Neuronal stem cell (in vitro differentiated cells): ENCODE measurements around the gene PNMA1.

Experiments used
- DNase-seq: peaks from one replicate; pipeline ENCODE4 v3.0.0-alpha.2; 2013; ENCODE audit warnings: low spot score
- H2AFZ ChIP-seq: one replicate; pipeline ENCODE4 v1.6.1; 2013; ENCODE audit warnings: mild to moderate bottlenecking, low read length, inconsistent platforms
- H2AK5ac ChIP-seq: 2 replicates; pipeline ENCODE4 v1.6.1; 2013; ENCODE audit warnings: low read depth, mild to moderate bottlenecking, inconsistent platforms, low read length, moderate library complexity, mixed read lengths
- H2BK120ac ChIP-seq: 2 replicates; pipeline ENCODE4 v1.6.1; 2013; ENCODE audit warnings: low read depth, mild to moderate bottlenecking, inconsistent platforms, low read length, moderate library complexity, mixed read lengths
- H2BK12ac ChIP-seq: one replicate; pipeline ENCODE4 v1.6.1; 2013; ENCODE audit warnings: low read length, inconsistent platforms
- H2BK15ac ChIP-seq: 2 replicates; pipeline ENCODE4 v1.6.1; 2013; ENCODE audit warnings: mild to moderate bottlenecking, low read length, inconsistent platforms, mixed read lengths
- H2BK5ac ChIP-seq: one replicate; pipeline ENCODE4 v1.6.1; 2013; ENCODE audit warnings: inconsistent platforms, mild to moderate bottlenecking, low read length, moderate library complexity
- H3K14ac ChIP-seq: one replicate; pipeline ENCODE4 v1.6.1; 2013; ENCODE audit warnings: low read length, inconsistent platforms
- H3K18ac ChIP-seq: 2 replicates; pipeline ENCODE4 v1.6.1; 2013; ENCODE audit warnings: low read length, inconsistent platforms
- H3K23ac ChIP-seq: 2 replicates; pipeline ENCODE4 v1.6.1; 2013; ENCODE audit warnings: low read depth, mild to moderate bottlenecking, mixed read lengths, low read length, inconsistent platforms; ENCODE audit not compliant: poor library complexity
- H3K27ac ChIP-seq: replicated peaks from 3 replicates; pipeline ENCODE4 v1.5.1; 2013; ENCODE audit warnings: low read length, inconsistent platforms
- H3K27me3 ChIP-seq, 3 experiments: 2 replicates each; pipeline ENCODE4 v1.6.1; 2013; ENCODE audit warnings: low read length in 3 of 3, mild to moderate bottlenecking in 2 of 3, inconsistent platforms in 1 of 3, low read depth in 1 of 3, mixed read lengths in 1 of 3, moderate library complexity in 1 of 3; ENCODE audit not compliant: control insufficient read depth in 3 of 3, insufficient read depth in 3 of 3
- H3K36me3 ChIP-seq, 2 donors: replicated peaks in 1 of 2; 2 replicates each; pipeline ENCODE4 v1.6.1; 2013; ENCODE audit warnings: low read length in 2 of 2; ENCODE audit not compliant: control insufficient read depth in 2 of 2, insufficient read depth in 2 of 2
- H3K4ac ChIP-seq: 2 replicates; pipeline ENCODE4 v1.6.1; 2013; ENCODE audit warnings: inconsistent platforms, mild to moderate bottlenecking, low read length, moderate library complexity
- H3K4me1 ChIP-seq, 2 donors: 1 replicate in 1 of 2; 2 replicates in 1 of 2; pipeline ENCODE4 v1.6.1; 2013; ENCODE audit warnings: low read length in 2 of 2, low read depth in 1 of 2; ENCODE audit not compliant: control insufficient read depth in 2 of 2, insufficient read depth in 1 of 2
- H3K4me2 ChIP-seq: one replicate; pipeline ENCODE4 v1.6.1; 2013; ENCODE audit warnings: mild to moderate bottlenecking, low read length, inconsistent platforms; ENCODE audit not compliant: insufficient read depth, poor library complexity, severe bottlenecking
- H3K4me3 ChIP-seq, 2 donors: 2 replicates each; pipeline ENCODE4 v1.5.1; 2013; ENCODE audit warnings: low read length in 2 of 2, mild to moderate bottlenecking in 2 of 2, inconsistent platforms in 1 of 2, moderate library complexity in 1 of 2
- H3K79me1 ChIP-seq: one replicate; pipeline ENCODE4 v1.6.1; 2013; ENCODE audit warnings: low read depth, mild to moderate bottlenecking, inconsistent platforms, low read length, moderate library complexity
- H3K9ac ChIP-seq: one replicate; pipeline ENCODE4 v1.6.1; 2013; ENCODE audit warnings: mild to moderate bottlenecking, low read depth, low read length, inconsistent platforms; ENCODE audit not compliant: poor library complexity
- H3K9me3 ChIP-seq, 2 donors: replicated peaks in 1 of 2; 2 replicates each; pipeline versions ENCODE3 to v1.6.1; 2013; ENCODE audit warnings: low read length in 2 of 2, mild to moderate bottlenecking in 2 of 2, inconsistent platforms in 1 of 2, low read depth in 1 of 2, mixed read lengths in 1 of 2, moderate library complexity in 1 of 2; ENCODE audit not compliant: control insufficient read depth in 2 of 2, insufficient read depth in 1 of 2
- H4K8ac ChIP-seq: one replicate; pipeline ENCODE4 v1.6.1; 2013; ENCODE audit warnings: low read depth, mild to moderate bottlenecking, inconsistent platforms, low read length, moderate library complexity
- H4K91ac ChIP-seq: one replicate; pipeline ENCODE4 v1.6.1; 2013; ENCODE audit warnings: low read length, low read depth, mild to moderate bottlenecking, inconsistent platforms; ENCODE audit not compliant: poor library complexity
- WGBS, 2 donors: extraction: QIAGEN DNeasy Blood & Tissue Kit; methylation state at CpG; one replicate each; pipeline ENCODE4 v1.1.7; 2013; ENCODE audit warnings: missing lambda C conversion rate in 2 of 2, mixed read lengths in 1 of 2; ENCODE audit not compliant: insufficient read length in 2 of 2, insufficient replicate concordance in 1 of 2; ENCODE audit errors: extremely low coverage in 2 of 2; 5-methylcytosine and 5-hydroxymethylcytosine counted together

Gene PNMA1

GRCh38 chr14:73741876-73742519, 27.8 kb upstream of the PNMA1 start:
- peaks cover 32 to 44% of the 10 kb centered on the region in 2 donors for H3K4me1 ChIP-seq
- DNase-seq: no peak
- H3K4me3 ChIP-seq: peak overlapping the region in 1 of 2 donors; percentile 15
- peak overlapping the region; percentile 80 for H2BK15ac ChIP-seq
- H3K27me3 ChIP-seq: no peaks in the 10 kb centered on the region
- no peak overlapping the region for H4K8ac ChIP-seq
- no CpG with 5 or more reads among the region's 17 CpGs for WGBS, 2 donors
- no peak overlapping the region for H2BK120ac ChIP-seq
- H3K4me2 ChIP-seq: no peak overlapping the region
- H3K18ac ChIP-seq: peak overlapping the region; percentile 93
- peak overlapping the region; percentile 28 for H2AK5ac ChIP-seq
- H3K27ac ChIP-seq: peak overlapping the region; percentile 23
- H3K36me3 ChIP-seq: peaks cover 4 to 27% of the 10 kb centered on the region in 2 donors
- peak overlapping the region; percentile 73 for H2AFZ ChIP-seq
- peak overlapping the region; percentile 86 for H2BK12ac ChIP-seq
- peak overlapping the region; percentile 78 for H3K14ac ChIP-seq
- H3K9me3 ChIP-seq: no peaks in the 10 kb centered on the region
- peaks cover 8% of the 10 kb centered on the region for H3K79me1 ChIP-seq
- H4K91ac ChIP-seq: no peak overlapping the region
- H3K9ac ChIP-seq: peak overlapping the region; percentile 86
- H3K4ac ChIP-seq: peak overlapping the region; percentile 24
- peak overlapping the region; percentile 3 for H2BK5ac ChIP-seq
- H3K23ac ChIP-seq: peak overlapping the region; percentile 61

GRCh38 chr14:73741386-73741875, 27.2 kb upstream of the PNMA1 start:
- H2BK15ac ChIP-seq: no peak overlapping the region
- H3K23ac ChIP-seq: peak overlapping the region; percentile 2
- H2BK5ac ChIP-seq: no peak overlapping the region
- no peak overlapping the region for H2BK12ac ChIP-seq
- peaks cover 28 to 39% of the 10 kb centered on the region in 2 donors for H3K4me1 ChIP-seq
- peak overlapping the region; percentile 73 for H2AFZ ChIP-seq
- no peak overlapping the region for H4K91ac ChIP-seq
- peak overlapping the region; percentile 23 for H3K27ac ChIP-seq
- H3K27me3 ChIP-seq: no peaks in the 10 kb centered on the region
- H3K79me1 ChIP-seq: peaks cover 8% of the 10 kb centered on the region
- H3K4me3 ChIP-seq: peak overlapping the region in 1 of 2 donors; percentile 15
- peak overlapping the region; percentile 32 for H3K9ac ChIP-seq
- DNase-seq: no peak
- WGBS, 2 donors: no CpG with 5 or more reads among the region's 12 CpGs
- no peak overlapping the region for H2AK5ac ChIP-seq
- no peak overlapping the region for H3K4ac ChIP-seq
- H3K36me3 ChIP-seq: peaks cover 5 to 33% of the 10 kb centered on the region in 2 donors
- H3K14ac ChIP-seq: no peak overlapping the region
- H4K8ac ChIP-seq: no peak overlapping the region
- no peaks in the 10 kb centered on the region for H3K9me3 ChIP-seq
- peak overlapping the region; percentile 93 for H3K18ac ChIP-seq
- no peak overlapping the region for H3K4me2 ChIP-seq
- no peak overlapping the region for H2BK120ac ChIP-seq

- WGBS, 2 donors: no CpG with 5 or more reads among the region's 9 CpGs
- Histone ChIP-seq H3K18ac (peak overlapping the region; percentile 87), H3K4ac (peak overlapping the region; percentile 2), H2BK15ac (no peak overlapping the region), H2BK120ac (no peak overlapping the region), H3K79me1 (peaks cover 8% of the 10 kb centered on the region), H2BK12ac (peak overlapping the region; percentile 36), H3K14ac (peak overlapping the region; percentile 25), H3K27ac (peak overlapping the region; percentile 7), H2AK5ac (peak overlapping the region; percentile 70), H3K27me3 (no peaks in the 10 kb centered on the region), H3K36me3 (peaks cover 5 to 37% of the 10 kb centered on the region in 2 donors), H4K91ac (no peak overlapping the region), H3K4me1 (peaks cover 23 to 39% of the 10 kb centered on the region in 2 donors), H3K4me3 (no peak overlapping the region), H3K4me2 (no peak overlapping the region), H4K8ac (no peak overlapping the region), H3K9me3 (no peaks in the 10 kb centered on the region), H2AFZ (peak overlapping the region; percentile 73), H3K9ac (no peak overlapping the region), H2BK5ac (no peak overlapping the region), H3K23ac (no peak overlapping the region)
- DNase-seq: no peak
These were observed 26.6 kb upstream of the PNMA1 start for GRCh38 chr14:73740618-73741326.
